ENCODE results near the gene P2RX3.
"Not testable (repeated sequence)": the region's sequence is repeated elsewhere in the genome, so short reads cannot be mapped to it uniquely, and the experiment has no call there.

Gene P2RX3

DNA sequence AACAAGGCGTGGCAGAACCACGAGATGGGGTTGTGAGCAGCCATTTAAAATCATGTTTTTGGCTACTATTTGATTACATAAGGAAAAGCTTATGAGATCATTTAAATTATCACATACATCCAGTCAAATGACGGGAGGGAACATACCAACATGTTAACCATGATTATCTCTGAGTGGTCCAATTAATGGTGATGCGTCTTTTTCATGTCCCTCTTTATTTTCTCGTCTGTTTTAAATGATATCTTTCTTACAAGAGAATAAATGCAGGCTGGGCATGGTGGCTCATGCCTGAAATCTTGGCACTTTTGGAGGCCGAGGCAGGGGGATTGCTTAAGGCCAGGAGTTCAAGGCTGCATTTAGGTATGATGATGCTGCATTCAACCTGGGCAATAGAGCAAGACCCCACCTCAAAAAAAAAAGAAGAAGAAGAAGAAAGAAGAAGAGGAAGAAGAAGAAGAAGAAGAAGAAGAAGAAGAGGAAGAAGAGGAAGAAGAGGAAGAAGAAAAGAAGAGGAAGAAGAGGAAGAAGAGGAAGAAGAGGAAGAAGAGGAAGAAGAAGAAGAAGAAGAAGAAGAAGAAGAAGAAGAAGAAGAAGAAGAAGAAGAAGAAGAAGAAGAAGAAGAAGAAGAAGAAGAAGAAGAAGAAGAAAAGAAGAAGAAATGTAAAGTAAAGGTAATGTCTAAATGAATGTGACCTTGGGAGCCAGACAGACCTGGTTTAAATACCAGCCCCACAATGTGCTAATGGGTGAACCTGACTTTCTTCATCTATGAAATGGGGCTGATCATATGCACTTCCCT is 65.0 kb downstream of the P2RX3 start:
- not testable (repeated sequence) for DNase-seq

DNA sequence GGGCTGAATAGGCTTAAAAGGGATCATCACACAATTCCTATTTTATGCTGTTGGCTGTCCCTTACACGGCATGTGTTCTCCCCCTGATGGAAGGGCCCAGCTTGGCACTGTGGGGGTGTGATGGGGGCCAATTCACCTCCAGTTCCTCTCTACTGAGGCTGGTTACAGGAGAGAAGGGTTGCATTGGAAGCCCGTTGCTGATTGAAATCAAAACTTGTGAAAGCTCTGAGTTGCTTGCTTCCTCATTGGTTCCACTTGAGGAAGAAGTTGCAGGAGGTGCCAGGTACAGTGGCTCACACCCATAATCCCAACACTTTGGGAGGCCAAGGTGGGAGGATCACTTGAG is 65.6 kb downstream of the P2RX3 start:
- no peak for DNase-seq

DNA sequence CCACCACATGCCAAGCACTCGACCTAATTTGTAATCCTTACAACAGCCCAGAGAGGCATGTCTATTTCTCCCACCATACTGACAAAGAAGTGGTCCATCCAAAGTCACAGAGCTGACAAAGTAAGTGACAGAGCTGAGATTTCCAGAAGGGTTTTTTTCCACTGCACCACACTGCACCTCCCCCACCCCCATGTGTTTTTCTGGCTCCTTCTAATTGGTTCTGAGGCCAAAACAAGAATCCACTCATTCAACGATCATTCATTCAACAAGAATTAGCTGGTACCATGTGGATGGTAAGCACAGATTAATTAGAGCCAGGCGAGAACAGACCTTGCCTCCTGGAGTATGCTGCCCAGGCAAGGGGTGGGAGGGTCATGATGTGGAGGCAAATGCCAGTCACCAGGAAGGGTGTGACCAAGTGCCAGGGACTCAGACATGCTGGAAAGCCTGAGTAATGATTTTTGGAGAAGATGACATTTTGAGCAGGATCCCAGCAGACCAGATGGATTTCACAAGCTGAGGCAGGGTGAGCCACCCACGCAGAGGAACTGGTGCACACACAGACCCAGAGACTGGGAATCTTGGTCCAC is 67.2 kb downstream of the P2RX3 start:
- no peak for DNase-seq

DNA sequence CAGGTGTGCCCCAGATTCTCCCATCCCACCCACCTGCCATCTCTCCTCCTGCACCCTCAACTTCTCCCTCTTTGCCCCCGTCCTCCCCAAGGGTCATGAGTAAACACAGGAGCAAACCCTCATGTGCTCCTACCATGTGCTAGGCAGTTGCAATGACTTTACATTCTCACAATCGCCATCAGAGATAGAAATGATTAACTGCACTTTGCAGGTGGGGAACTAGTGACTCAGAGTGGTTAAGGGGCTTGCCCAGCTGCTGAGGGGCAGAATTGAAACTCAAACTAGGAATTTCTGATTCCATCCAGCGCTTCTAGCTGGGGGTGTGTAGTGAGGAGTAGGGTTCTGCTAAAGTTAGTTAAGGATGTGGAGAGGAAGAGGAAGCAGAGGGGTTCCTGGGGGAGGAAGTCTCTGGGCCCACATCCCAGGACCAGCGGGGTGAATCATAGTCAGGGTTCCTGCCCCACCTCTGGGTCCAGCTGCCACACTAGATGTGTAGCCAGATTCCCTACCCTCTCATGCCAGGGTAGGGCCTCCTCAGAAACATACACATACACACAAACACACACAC is 68.3 kb downstream of the P2RX3 start:
- no peak for DNase-seq

DNA sequence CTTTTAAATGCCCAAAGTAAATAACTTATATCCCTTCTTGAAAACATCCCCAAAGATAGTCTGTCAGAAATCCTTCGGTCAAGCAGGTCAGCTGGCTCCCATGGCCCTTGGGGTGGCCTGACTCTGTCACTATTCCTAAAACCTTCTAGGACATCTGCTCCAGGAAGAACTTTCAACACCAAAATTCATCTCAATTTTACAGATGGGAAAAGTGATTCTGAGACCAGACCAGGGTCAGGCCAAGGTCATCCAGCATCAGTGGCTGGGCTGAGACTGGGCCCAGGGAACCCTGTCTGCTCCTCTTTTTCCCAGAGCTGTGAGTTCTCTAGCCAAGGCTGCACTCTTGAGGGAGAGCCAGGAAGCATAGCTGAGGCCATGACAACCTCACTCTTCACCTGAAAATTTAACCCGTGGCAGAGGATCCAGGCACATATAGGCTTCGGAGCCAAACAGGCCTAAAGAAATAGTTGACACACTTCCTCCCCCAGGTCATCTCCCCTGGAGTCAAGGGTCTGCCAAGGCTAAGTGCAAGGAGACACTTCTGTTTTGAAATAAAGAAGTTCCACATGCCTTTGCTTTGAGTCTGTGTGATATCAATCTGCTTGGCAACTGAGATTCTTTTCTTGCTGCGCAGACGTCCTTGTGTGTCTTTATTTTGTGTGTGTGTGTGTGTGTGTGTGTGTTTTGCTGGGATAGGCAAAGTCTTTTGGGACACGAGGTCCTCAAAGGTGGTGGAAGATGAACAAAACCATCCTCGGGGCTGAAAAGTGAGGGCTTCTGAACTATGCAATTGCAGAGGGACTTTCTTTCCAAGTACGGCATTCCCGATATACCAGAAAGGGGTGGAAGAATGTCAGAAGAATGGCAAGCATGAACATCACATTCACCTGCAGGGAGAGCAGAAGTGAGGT is 69.1 kb downstream of the P2RX3 start:
- DNase-seq, result no peak

DNA sequence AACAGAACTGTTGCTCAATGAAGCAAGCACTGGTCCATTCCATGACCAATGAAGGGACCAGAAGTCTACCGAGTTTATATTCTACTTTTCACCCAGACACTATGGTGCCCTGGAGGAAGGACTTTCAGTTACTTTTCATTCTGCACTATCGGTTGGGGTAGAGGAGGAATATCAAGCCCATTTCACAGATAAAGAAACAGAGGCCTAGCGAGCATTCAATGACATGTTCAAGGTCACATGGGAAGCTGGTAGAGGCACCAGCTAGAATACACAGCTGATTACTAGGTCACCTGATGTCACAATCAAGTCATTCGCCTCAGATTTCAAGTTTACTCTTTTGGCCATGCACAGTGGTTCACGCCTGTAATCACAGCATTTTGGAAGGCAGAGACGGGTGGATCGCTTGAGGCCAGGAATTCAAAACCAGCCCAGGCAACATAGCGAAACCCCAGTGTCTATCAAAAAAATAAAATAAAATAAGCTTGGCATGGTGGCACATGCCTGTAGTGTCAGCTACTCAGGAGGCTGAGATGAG is 69.9 kb downstream of the P2RX3 start:
- DNase-seq, result no peak

DNA sequence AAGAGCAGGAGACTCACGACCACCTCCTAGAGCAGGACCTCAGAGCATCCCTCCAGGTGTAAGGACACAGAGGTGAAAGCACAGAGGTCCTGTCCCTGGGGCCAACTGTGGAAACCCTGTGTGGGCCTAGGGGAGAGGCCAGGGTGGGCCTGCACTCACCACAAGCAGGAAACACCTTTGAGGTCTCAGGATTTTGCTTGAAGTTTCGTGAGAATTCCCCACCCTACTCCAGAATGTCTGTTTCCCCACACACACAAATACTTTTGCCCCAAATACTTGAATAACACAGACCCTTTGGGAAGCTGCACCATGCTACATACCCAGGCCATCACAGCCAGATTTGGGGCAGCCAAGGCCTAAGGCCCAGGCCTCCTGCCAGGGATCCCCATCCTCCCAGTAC is 70.6 kb downstream of the P2RX3 start:
- DNase-seq, result no peak

DNA sequence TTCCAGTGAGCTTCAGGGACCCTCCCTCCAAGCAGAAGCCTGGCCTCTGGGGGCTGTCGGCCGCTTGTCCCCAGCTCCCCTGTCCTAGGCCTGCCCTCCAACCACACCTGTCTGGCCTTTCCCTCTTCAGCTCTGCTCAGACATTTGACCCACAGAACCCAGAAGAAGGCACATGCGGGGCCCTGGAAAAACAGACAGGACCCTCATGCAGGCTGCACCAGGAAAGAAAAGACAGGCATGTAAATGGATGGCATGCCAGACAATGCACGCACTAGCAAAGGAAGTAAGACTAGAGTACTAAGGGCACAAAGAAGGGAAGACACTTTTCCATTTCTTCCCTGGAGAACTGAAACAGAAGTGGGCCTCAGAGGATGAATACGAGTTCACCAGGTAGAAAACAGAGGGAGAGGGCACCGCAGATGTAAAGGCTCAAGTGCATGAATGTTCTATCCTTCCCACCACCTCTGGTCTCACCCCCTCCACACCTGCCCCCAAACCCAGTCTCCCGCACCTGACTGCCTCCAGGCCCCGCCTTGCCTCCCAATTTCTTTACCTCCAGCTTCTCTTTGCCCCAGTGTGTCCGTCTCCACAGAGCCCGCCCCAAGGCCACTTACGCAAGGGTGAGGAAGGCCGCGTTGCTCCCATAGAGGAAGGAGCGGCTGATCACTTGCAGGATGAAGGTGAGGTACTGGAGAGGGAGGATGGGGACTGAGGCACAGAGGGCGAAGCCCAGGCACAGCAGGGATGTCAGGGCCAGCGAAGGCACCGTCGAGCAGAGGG is 71.4 kb downstream of the P2RX3 start:
- no peak for DNase-seq

DNA sequence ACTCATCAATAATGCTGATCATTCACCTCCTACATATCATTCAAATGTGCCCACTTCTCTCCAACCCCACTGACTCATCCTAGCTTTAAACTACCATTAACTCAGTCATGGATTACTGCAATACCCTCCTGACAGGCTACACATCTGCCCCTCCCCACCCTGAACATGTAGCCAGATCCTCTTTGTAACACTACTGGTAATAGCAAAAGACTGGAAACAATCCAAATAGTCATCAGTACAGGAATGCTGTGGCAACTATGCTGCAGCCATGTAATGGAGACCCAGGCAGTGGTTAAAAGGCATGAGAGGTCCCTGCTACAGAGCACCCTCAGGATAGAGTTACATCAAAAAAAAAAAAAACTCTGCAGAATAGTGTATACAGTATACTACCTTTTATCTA is 72.1 kb downstream of the P2RX3 start:
- no peak for DNase-seq

DNA sequence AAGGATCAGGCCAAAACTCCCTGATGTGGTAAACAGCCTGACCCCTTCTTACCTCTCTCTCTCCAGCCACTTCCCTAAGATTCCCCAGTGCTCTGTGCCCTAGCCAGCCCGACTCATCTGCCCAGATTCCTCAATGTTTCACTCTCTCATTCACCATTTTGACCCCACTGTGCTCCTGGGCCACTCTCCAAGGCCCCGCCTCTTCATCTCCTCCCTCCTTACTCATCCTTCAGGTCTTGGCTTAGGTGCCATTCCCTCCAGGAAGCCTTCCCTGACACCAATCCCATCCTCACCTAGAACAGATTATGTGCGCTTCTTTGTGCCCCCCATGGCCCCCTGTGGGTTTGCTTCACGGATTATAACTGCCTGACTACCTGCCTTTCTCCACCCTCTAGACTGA is 75.5 kb downstream of the P2RX3 start:
- DNase-seq, result no peak

DNA sequence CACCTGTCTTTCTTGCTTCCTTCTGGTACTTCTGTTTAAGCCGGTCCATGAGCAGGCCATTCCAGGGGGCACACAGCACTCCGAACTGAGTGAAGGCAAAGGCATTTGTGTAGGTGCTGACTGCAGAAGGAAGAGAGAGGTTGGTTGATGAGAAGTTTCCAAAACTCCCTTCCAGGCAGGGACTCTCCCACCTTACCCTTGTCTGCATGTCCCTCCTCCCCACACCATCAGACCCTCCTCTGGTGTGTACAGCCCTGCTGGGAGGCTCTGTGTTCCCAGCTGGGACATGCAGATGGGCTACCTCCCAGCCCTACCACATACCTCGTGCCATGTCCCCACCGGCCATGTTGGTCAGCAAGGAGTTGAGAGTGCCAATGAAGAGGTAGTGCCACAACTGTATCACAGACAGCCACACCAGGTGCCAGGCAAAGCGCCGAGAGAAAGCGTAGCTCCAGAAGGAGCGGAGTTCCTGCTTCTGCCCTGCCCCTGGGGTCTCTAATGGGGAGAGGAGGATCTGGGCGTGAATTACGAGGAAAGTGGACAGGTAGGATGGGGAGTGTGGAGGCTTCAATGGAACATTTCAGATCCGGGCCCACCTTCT is 76.6 kb downstream of the P2RX3 start:
- DNase-seq, result no peak

DNA sequence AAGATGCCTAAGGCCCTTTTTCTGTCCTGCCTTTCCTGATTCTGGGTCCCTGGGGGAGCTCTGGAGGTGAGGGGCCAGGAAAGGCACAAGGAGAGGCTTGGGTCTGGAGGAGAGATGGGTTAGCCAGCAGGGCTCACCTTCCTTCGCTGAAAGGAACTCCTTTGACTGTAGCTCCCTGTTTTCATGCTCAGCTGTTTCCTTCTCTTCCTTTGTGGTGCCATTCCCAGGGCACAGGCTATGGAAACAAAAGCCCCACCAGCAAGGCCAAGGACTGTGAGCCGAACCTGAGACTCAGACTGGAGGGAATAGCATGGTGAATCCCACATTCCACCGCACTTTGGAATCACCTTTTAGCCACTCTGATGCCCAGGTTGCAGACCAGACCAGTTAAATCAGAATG is 78.3 kb downstream of the P2RX3 start:
- no peak for DNase-seq

DNA sequence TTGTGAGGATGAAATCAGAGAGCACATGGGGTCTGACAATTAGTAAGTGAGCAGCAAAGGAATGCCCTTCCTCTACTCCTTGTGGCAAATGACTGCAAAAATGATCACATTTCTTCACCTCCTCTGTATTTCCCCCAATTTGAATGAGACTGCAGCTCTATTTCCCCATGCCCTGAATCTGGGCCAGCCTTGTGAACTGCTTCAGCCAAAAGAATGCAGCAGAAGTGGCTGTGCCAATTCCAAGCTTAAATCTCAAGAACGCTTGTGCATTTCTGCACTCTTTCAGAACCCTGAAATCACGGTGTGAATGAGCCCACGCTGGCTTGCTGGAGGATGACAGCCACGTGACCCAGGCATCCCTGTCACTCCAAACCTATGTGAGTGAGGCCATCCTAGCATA is 78.9 kb downstream of the P2RX3 start:
- DNase-seq, result no peak

DNA sequence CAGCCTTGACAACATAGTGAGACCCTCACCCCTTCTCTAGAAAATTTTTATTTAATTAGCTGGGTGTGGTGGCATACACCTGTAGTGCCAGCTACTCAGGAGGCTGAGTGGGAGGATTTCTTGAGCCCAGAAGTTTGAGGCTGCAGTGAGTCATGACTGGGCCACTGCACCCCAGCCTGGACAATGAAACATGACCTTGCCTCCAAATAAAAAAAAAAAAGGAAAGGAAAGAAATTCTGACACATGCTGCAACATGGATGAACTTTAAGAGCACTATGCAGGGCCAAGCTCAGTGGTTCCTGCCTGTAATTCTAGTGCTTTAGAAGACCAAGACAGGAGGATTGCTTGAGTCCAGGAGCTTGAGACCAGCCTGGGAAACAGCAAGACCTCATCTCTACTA is 80.0 kb downstream of the P2RX3 start:
- no peak for DNase-seq

DNA sequence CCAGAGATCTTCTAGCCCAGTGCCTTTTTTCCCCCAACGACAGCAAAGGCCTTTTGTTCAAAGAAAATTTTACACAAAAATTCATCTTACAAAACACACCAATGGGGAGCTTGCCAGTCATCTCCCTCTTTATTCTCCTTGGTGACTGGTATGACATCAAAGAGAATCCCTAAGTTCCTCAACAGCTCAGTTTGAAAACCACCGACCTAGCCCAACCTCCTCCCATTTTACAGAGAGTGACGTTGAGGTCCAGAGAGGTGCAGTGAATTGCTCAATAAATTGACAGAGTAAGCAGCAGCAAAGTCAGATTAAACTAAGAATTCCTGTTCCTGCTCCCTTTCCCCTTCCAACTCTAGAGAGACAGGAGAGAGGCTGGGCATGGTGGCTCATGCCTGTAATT is 81.0 kb downstream of the P2RX3 start:
- no peak for DNase-seq

DNA sequence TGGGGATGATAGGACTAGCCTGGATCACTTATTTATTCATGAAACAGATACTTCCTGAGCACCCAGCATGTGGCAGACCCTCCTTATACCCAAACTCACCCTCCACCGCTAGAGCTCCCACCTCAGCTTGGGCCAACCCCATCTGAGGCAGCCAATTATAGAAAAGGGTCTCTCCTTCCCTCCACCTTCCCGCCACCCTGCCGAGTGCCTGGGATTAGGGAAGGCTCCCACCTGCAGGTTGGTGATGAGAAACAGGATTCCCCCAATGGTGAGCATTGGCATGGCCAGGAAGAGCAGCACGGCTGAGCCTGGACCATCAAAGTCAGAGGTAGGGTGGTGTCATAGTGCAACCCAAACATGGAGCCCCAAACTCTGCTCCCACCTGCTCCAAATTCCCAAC is 82.9 kb downstream of the P2RX3 start:
- no peak for DNase-seq

DNA sequence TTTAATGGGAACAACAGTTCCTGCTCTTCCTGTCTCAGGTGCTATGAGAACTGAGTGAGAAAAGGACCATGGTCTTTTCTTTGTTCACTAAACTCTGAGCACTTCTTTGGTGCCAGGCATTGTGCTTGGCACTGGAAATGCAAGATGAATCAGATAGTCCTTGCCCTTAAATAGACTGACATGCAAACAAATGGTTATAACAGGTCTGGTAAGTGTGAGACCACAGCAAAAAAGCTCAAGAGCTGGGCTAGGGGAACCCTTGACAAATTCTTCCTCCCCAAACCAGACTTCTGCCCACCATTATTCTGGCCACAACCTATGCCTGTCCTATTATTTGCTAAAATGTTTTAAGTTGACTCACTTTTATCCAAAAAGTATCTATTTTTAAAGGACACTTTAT is 83.7 kb downstream of the P2RX3 start:
- DNase-seq, result no peak
